HEK293T (cell line): Measurements from ENCODE around the gene FAM193A.
A peak's percentile ranks its signal among the peaks of the same experiment; 100 is the strongest.

ENCODE experiments used
- CTCF ChIA-PET: fragments of 350-600 bp; formaldehyde crosslinking; extraction: SDS; loops from one replicate; lab custom pipeline; 2021; ENCODE audit warnings: antibody characterized with exemption, inconsistent platforms; lab: Yijun Ruan, JAX
- POLR2A ChIA-PET: fragments of 350-600 bp; formaldehyde crosslinking; extraction: SDS; loops from one replicate; lab custom pipeline; 2020; ENCODE audit warnings: antibody characterized with exemption, inconsistent platforms; lab: Yijun Ruan, JAX
- DNase-seq: peaks from one replicate; pipeline ENCODE4 v3.0.0; 2012; ENCODE audit warnings: mixed read lengths; ENCODE audit errors: extremely low spot score
- ARNT ChIP-seq: fragments of 450-650 bp; IDR thresholded peaks from 2 replicates; pipeline ENCODE4 v1.6.1; 2017; ENCODE audit warnings: mild to moderate bottlenecking
- BHLHE40 ChIP-seq: fragments of 450-650 bp; IDR thresholded peaks from 2 replicates; pipeline ENCODE4 v1.6.1; 2016; ENCODE audit warnings: mild to moderate bottlenecking, moderate library complexity, borderline replicate concordance
- CTBP1 ChIP-seq: fragments of 450-650 bp; IDR thresholded peaks from 2 replicates; pipeline ENCODE4 v1.6.1; 2016; ENCODE audit warnings: borderline replicate concordance
- ELF4 ChIP-seq: fragments of 450-650 bp; IDR thresholded peaks from 2 replicates; pipeline ENCODE4 v1.6.1; 2017; ENCODE audit warnings: antibody characterized with exemption
- FOXA1 ChIP-seq: fragments of 450-650 bp; IDR thresholded peaks from 2 replicates; pipeline ENCODE4 v1.6.1; 2016; ENCODE audit warnings: mild to moderate bottlenecking
- FOXK2 ChIP-seq: fragments of 450-650 bp; IDR thresholded peaks from 2 replicates; pipeline ENCODE4 v1.6.1; 2016; ENCODE audit warnings: mild to moderate bottlenecking
- FOXM1 ChIP-seq: fragments of 450-650 bp; IDR thresholded peaks from 2 replicates; pipeline ENCODE4 v1.6.1; 2017; ENCODE audit warnings: mild to moderate bottlenecking, borderline replicate concordance
- HDGF ChIP-seq: fragments of 450-650 bp; IDR thresholded peaks from 2 replicates; pipeline ENCODE4 v1.6.1; 2017; ENCODE audit warnings: antibody characterized with exemption, borderline replicate concordance
- L3MBTL2 ChIP-seq: fragments of 450-650 bp; conservative IDR thresholded peaks from 2 replicates; pipeline ENCODE4 v1.6.1; 2016; ENCODE audit warnings: mild to moderate bottlenecking
- LEF1 ChIP-seq: fragments of 450-650 bp; IDR thresholded peaks from 2 replicates; pipeline ENCODE4 v1.6.1; 2017; ENCODE audit warnings: mild to moderate bottlenecking, borderline replicate concordance
- NFRKB ChIP-seq: fragments of 450-650 bp; IDR thresholded peaks from 2 replicates; pipeline ENCODE4 v1.6.1; 2016; ENCODE audit warnings: mild to moderate bottlenecking, moderate library complexity
- SP1 ChIP-seq: fragments of 450-650 bp; IDR thresholded peaks from 2 replicates; pipeline ENCODE4 v1.6.1; 2017
- SUZ12 ChIP-seq: fragments of 450-650 bp; IDR thresholded peaks from 2 replicates; pipeline ENCODE4 v1.6.1; 2016; ENCODE audit warnings: mild to moderate bottlenecking
- TARDBP ChIP-seq: fragments of 450-650 bp; IDR thresholded peaks from 2 replicates; pipeline ENCODE4 v1.6.1; 2016
- ZNF384 ChIP-seq: fragments of 450-650 bp; IDR thresholded peaks from 2 replicates; pipeline ENCODE4 v1.6.1; 2016
- TF ChIP-seq, protein P1 (sequence below): fragments of 450-650 bp; IDR thresholded peaks from 2 replicates; pipeline ENCODE4 v1.6.1; 2016

The FAM193A gene

DNA sequence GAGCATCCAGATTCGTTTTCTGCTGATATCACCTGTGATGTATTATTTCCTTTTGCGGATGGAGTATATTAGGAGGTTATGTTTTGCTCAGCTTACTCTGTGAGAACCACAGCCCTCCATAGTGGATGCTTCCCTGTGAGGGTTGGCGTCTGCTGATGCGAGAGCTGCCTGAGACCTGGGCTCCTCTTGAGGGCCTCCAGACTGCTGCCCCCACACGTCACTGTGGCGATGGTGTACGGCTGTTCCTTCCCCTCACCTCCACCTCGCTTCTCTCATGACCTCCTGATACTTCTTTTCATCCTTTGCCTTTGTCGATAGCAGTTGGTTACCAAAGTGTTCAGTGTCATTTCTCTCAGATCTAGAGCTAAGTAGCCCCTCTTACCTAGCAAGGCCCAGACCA lies 148.0 kb downstream of the FAM193A start:
- TF ChIP-seq BHLHE40 (no peak), LEF1 (no peak), NFRKB (no peak), ELF4 (no peak), FOXA1 (no peak), TARDBP (no peak)
- no peak for DNase-seq
- ChIA-PET CTCF (no interaction called here), POLR2A (no interaction called here)

DNA sequence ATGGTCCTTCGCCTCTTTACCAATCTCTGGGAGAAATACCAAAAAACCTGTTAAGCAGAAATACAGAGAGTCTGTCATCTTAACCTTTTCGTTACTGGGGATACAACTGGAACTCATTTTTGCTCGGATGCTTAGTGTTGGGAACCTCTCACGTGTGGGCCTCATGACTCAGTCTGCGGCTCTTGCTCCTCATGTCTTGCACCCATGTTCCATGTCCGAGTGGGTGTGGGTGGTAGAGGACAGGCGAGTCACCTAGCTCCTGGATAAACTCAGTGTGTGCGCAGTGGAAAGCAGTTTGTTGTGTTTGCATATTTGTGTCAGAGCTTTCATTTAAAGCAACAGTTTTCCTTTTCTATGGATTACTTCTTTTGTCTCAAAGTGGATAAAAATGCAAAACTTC lies 149.1 kb downstream of the FAM193A start:
- ChIA-PET CTCF (no interaction called here), POLR2A (no interaction called here)
- no peak for TF ChIP-seq SUZ12
- no peak for TF ChIP-seq CTBP1
- no peak for TF ChIP-seq TARDBP
- no peak for TF ChIP-seq FOXA1
- TF ChIP-seq FOXK2, result no peak
- no peak for TF ChIP-seq LEF1
- no peak for TF ChIP-seq FOXM1
- TF ChIP-seq L3MBTL2, result no peak
- no peak for TF ChIP-seq ELF4
- no peak for TF ChIP-seq NFRKB
- no peak for TF ChIP-seq ARNT
- TF ChIP-seq, protein P1, sequence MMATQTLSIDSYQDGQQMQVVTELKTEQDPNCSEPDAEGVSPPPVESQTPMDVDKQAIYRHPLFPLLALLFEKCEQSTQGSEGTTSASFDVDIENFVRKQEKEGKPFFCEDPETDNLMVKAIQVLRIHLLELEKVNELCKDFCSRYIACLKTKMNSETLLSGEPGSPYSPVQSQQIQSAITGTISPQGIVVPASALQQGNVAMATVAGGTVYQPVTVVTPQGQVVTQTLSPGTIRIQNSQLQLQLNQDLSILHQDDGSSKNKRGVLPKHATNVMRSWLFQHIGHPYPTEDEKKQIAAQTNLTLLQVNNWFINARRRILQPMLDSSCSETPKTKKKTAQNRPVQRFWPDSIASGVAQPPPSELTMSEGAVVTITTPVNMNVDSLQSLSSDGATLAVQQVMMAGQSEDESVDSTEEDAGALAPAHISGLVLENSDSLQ, result no peak
- TF ChIP-seq BHLHE40, result no peak
- no peak for TF ChIP-seq SP1
- TF ChIP-seq ZNF384, result no peak
- no peak for TF ChIP-seq HDGF
- no peak for DNase-seq

DNA sequence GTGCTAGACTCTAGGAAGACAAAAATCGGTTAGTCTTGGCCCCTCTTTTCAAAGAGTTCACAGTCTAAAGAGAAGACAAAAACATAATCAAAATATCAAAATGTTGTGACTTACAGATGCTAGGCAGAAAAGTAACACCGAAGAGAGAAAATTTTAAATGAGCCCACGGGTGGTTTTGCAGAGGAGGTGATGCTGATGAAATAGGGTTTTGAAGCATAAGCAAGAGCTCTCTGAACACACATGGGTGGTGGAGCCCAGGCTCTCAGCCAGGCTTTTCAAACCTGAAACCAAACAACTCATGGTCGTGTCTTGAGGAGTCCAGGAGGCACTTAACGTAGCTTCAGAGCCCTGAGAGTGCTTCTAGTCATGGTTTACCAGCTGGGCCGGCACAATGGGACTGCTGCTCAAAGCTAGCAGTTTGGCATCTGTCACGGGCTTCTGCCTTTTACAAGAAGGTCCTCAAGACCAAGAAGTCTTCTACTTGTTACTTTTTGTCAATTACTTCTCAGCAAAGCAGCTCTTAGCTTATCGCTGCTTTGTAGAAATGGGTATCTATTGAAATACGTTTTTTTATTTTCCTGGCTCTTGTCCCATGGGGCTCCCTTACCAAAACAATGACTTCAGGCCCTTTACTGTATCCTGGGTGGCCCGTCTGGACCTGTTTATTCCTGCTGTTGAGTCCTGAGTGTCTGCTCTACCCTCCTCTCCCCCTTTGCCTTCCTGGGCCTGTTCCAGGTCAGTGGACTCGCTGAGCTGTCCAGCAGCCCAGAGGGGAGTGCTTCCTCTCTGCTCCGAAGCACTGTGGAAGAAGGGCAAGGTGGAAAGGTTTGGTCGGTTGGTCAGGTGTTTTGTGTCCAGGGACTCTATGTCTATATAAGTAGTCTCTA lies 150.2 kb downstream of the FAM193A start:
- DNase-seq, result no peak
- TF ChIP-seq, protein P1, result no peak
- CTCF ChIA-PET, result no interaction called here
- POLR2A ChIA-PET, result no interaction called here

DNA sequence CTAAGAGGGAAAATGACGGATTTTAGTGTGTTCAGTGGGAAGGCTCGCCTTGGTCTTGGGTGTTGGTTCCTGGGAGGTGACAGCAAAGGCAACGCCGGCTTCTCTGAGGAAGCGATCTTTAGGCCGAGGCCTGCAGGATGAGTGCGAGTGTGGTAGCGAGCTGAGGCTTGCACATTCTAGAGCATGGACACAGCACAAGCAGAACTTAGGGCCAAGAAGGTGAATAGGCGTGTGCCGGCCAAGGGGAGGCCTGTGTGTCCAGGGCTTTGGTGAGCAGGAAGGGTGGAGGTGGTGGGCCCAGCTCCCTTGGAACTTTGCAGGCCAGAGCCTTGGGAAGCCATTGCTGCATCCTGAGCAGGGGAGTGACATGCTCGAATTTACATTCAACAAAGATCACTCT lies 151.8 kb downstream of the FAM193A start:
- no peak for TF ChIP-seq CTBP1
- TF ChIP-seq FOXK2, result no peak
- TF ChIP-seq, protein P1, result no peak
- no peak for TF ChIP-seq NFRKB
- TF ChIP-seq ELF4, result no peak
- TF ChIP-seq L3MBTL2, result no peak
- no peak for TF ChIP-seq ARNT
- no peak for TF ChIP-seq BHLHE40
- no peak for TF ChIP-seq SP1
- no peak for TF ChIP-seq FOXA1
- TF ChIP-seq HDGF, result no peak
- TF ChIP-seq ZNF384, result no peak
- CTCF ChIA-PET, result no interaction called here
- POLR2A ChIA-PET, result no interaction called here
- DNase-seq, result no peak

DNA sequence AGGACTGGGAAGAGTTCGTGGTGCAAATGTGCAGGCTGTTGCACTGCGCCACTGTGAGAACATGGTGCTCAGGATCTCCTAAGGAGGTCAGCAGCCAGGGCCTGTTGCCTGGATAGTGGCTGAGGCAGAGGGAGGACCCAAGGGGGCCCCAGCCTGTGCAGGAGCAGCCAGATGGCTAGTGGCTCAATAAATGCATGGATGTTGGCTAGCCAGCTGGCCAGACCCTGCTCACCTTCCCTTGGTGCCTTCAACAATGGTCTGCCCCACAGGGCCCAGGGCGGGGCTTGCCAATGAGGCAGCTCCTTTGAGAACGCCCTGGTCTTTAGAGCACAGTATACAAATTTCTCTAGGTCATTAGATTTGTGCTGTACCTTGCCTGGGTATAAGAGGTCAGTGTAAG lies 152.2 kb downstream of the FAM193A start:
- no peak for DNase-seq
- CTCF ChIA-PET, result no interaction called here
- POLR2A ChIA-PET, result no interaction called here
- TF ChIP-seq L3MBTL2 (no peak), FOXM1 (no peak), HDGF (no peak), NFRKB (no peak), ELF4 (no peak), ARNT (no peak)
- TF ChIP-seq, protein P1, result no peak

DNA sequence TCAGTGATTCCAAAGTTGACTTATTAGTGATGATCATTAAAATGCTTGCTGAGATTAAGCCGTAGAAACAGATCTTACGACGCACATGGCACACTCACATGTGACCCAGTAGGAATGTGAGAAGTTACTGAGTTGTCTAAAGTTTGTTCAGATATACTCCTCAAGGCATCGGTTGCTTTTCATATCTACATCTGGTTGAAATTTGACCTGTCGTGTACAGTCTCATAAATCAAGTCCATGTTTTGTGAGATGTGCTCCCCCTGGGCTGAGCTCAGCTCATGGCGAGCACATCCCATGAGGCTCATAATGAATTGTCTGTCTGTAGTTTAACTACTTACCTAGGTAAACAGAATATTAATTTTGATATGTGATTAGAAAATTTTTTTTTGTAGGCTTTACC lies 152.7 kb downstream of the FAM193A start:
- TF ChIP-seq LEF1 (no peak), SUZ12 (no peak), TARDBP (no peak), ARNT (no peak), NFRKB (no peak), SP1 (no peak), ZNF384 (no peak), FOXK2 (no peak)
- TF ChIP-seq, protein P1, result peak; percentile 15; the same call in 1 of the 2 replicates
- ChIA-PET CTCF (no interaction called here), POLR2A (no interaction called here)
- DNase-seq, result no peak
